ENCODE measurements around the gene NDUFA7.
"Not testable (repeated sequence)": the region's sequence is repeated elsewhere in the genome, so short reads cannot be mapped to it uniquely, and the experiment has no call there.

Gene NDUFA7

DNA sequence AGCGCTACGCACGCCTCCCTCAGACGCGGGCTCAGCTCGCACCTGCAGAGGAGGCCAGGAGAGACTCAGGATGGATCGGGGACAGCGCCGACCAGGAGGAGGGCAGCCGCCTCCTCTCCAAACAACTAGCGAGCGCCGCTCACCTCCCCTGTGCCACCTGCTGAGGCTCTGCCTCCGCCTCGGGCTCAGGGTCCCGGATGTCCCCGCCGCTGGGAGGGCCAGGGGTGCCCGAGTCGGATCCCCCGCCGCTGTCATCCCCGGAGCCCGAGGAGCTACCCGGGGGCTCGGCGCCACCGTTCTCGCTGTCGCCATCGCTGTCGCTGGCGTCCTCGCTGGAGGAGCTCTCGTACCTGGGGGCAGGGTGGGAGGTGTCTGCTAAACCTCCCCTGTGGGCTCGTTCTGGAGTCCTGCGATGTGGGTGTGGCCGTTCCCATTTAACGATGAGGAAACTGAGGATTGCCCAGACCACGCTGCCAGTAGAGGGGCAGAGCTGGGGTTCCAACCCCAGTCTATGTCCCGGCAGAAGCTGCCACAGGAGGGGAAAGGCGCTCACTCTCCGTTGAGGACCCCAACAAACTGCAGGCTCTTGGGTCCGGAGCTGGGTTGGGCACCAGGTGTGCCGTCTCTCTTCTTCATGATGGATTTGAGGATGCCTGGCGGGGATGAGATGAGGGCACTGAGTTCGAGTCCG lies 12.7 kb upstream of the NDUFA7 start:
- H3K4me3 Mint-ChIP-seq: peak overlapping the region; percentile 20
- no peak overlapping the region for H3K27ac Mint-ChIP-seq
- H3K9me3 Mint-ChIP-seq: no peaks in the 10 kb centered on the region
- no peaks in the 10 kb centered on the region for H3K36me3 Mint-ChIP-seq (ENCODE audit: low read depth)
- H3K27me3 Mint-ChIP-seq: peaks cover 29% of the 10 kb centered on the region
- H3K4me1 Mint-ChIP-seq (ENCODE audit: low read depth): peaks cover 4% of the 10 kb centered on the region

DNA sequence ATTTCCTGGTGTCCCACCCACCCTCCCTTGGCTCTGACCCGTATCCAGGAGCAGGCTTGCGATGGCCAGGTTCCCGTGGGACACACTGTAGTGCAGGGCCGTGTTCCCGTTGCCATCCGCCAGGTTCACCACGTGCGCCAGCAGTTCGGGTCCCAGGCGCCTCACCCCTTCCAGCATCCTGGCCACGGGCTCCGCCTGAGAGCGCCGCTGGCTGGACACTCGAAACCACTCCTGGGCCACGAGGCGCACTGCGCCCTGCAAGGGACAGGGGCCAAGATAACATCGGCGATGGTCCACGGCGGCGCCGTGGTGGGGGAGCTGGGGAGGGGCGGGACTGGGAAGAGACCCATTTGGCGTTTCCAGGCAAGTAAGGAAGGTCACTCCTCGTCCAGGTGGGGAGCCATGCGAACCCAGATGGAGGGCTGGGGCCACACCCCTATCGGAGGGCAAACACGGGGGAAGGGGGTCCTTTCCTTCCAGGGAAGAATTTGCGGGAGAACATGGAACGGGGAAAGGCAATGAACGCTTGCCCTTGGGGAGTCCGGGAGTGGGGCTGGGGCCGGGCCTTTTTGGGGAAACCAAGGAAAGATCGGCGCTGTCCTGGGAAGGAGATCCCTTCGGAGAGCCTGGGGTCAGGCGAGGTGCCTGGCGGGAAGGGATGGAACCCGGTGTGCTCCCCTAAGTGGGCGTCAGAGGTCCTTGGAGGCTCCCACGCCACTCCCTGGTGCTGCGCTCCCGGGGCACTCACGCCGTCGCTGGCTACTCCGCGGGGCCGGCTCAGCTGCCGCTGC lies 12.0 kb upstream of the NDUFA7 start:
- Mint-ChIP-seq H3K36me3 (ENCODE audit: low read depth) (no peaks in the 10 kb centered on the region), H3K4me3 (no peak overlapping the region), H3K27me3 (peaks cover 25% of the 10 kb centered on the region), H3K9me3 (no peaks in the 10 kb centered on the region), H3K27ac (no peak overlapping the region), H3K4me1 (ENCODE audit: low read depth) (peaks cover 4% of the 10 kb centered on the region)

DNA sequence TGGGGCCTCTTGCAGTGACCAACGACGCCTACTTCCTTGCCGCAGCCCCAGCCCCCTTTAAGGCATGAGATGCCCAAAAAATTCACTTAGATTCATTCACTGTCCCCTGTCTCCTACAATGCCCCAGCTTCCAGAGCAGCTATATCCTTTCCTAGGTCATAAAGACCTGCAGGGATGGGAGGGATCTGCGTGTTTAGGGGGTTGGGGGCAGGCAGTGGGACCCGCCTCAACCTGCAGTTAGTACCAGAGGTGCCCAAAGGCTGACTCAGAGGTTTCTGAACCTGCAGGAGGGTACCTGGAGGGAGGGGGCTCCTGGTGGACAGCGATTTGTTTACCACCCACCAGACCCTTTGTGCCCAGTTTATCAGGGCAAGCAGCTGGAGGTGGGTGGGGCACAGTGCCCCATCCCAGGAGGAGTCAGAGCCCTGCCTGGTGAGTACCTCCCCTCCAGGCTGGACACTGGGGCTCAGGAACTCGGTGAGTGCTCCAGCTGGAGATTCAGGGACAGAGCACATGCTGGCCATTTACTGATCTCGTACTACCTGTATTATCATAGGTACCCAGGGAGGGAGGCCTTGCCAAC lies 10.2 kb upstream of the NDUFA7 start:
- H3K27me3 Mint-ChIP-seq: peaks cover 13% of the 10 kb centered on the region

DNA sequence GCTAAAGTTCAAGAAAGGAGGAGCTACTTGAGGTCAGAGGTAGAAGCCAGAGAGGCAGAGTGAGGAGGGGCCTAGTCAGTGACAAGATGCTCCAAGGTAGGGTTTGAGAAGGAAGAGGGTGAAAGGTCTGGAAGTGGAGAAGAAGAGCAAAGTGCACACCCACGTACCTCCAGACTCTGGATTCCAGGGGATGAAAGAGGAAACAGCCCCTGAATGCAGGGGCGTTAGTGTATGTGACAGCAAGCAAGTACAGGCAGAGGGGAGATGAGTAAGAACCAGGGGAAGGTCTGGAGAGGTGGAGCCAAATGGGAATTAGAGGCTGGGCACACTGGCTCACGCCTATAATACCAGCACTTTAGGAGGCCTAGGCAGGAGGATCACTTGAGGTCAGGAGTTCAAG lies 8.8 kb upstream of the NDUFA7 start:
- no peak overlapping the region for H3K27ac Mint-ChIP-seq
- H3K4me3 Mint-ChIP-seq: no peak overlapping the region
- no peaks in the 10 kb centered on the region for H3K36me3 Mint-ChIP-seq (ENCODE audit: low read depth)
- no peaks in the 10 kb centered on the region for H3K9me3 Mint-ChIP-seq
- H3K27me3 Mint-ChIP-seq: peaks cover 8% of the 10 kb centered on the region
- H3K4me1 Mint-ChIP-seq (ENCODE audit: low read depth): no peaks in the 10 kb centered on the region

More for the DNA sequence above, 10.2 kb upstream of the NDUFA7 start:
- no peak overlapping the region for H3K27ac Mint-ChIP-seq
- H3K9me3 Mint-ChIP-seq: no peaks in the 10 kb centered on the region
- H3K4me3 Mint-ChIP-seq: no peak overlapping the region
- H3K36me3 Mint-ChIP-seq (ENCODE audit: low read depth): no peaks in the 10 kb centered on the region
- peaks cover 4% of the 10 kb centered on the region for H3K4me1 Mint-ChIP-seq (ENCODE audit: low read depth)

DNA sequence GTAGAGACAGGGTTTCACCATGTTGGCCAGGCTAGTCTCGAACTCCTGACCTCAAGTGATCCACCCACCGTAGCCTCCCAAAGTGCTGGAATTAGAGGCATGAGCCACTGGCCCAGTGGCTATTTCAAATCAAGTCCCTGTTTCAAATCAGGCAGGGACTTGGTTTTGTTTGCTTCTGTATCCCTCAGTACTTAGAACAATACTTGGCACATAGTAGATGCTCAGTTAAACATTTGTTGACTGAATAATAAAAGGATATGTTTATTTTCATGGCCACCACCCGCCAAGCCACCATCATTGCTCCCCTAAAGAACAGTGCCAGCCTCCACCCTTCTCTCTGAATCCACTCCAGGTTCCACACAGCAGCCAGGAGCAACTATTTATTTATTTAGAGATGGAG lies 4.3 kb upstream of the NDUFA7 start:
- Mint-ChIP-seq H3K4me3 (no peak overlapping the region), H3K9me3 (no peaks in the 10 kb centered on the region), H3K27ac (no peak overlapping the region), H3K4me1 (ENCODE audit: low read depth) (peaks cover 15% of the 10 kb centered on the region), H3K27me3 (no peaks in the 10 kb centered on the region), H3K36me3 (ENCODE audit: low read depth) (peaks cover 26% of the 10 kb centered on the region)

DNA sequence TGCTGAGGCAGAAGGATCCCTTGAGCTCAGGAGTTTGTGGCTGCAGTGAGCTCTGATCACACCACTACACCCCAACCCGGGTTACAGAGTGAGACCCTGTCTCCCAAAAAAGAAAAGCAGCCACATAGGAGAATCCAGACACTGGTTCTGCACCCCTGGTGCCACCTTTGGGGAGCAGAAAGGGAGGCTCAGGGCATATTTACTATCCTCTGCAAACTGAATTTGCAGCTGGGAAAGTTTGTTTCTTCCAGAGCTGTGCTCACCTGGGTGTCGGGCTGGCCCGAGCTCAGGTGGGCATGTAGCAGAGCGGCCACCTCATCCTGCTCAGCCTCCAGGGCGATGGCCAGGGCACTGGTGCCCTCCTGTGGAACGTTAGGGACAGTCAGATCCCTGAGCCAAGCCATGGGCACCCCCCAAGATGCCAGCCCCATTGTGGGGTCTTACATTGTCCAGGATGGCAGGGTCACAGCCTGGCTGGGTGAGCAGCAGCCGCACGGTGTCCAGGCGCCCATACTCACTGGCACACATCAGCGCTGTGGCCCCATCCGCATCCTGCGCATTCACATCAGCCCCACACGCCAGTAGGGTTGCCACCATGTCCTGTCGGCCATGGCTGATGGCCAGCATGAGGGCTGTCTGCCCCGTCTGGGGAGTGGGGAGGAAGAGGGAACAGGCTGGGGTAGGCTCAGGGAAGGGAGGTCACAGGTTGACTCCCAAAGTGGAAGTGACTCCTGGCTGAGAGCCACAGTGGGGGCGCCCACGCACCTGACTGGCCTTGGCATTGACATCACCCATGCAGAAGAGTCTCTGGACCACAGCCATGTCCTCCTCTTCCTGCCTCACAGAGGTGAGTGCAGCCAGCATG lies 3.2 kb upstream of the NDUFA7 start:
- Mint-ChIP-seq H3K27ac (no peak overlapping the region), H3K4me1 (ENCODE audit: low read depth) (peaks cover 25% of the 10 kb centered on the region)

DNA sequence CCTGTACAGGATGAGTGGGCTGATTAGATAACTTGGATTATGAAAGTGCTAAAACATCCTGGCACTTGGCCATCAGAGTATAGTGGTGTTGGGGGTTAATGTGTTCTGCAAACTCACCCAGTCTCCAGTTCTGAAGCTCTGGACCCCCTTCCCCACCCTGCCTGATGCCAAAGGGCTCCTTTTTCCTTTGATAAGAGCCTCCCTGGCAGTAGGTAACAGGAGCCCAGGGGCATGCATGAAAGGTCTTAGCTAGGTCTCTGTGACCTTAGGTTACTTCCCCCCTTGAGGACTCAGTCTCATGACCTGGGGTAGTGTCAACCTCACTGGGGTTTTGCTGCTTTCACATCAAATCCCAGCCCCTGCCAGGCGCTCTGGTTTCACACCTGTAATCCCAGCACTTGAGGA lies 2.6 kb upstream of the NDUFA7 start:
- H3K4me3 Mint-ChIP-seq: peak overlapping the region; percentile 96
- no peak overlapping the region for H3K27ac Mint-ChIP-seq
- no peaks in the 10 kb centered on the region for H3K9me3 Mint-ChIP-seq
- H3K4me1 Mint-ChIP-seq (ENCODE audit: low read depth): peaks cover 31% of the 10 kb centered on the region
- peaks cover 31% of the 10 kb centered on the region for H3K36me3 Mint-ChIP-seq (ENCODE audit: low read depth)
- no peaks in the 10 kb centered on the region for H3K27me3 Mint-ChIP-seq

More for the DNA sequence above, 3.2 kb upstream of the NDUFA7 start:
- Mint-ChIP-seq H3K36me3 (ENCODE audit: low read depth) (peaks cover 31% of the 10 kb centered on the region), H3K27me3 (no peaks in the 10 kb centered on the region), H3K9me3 (no peaks in the 10 kb centered on the region), H3K4me3 (no peak overlapping the region)

DNA sequence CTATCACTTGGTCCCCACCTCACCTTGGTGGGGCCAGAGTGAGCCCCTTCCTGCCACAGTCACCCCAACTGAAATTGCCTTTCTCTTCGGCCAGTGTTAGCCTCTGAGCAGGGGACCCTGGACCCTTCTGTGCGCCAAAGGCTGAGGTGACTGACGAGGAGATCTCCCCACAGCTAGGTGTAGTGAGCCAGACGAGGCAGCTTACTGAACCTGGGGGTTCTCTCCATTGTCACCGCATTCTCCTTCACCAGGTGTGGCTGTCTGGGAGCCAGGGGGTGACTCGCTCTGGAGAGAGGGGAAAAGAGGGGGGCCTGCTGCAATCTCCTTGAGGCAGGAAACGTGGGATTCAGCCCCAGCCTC lies 1.4 kb upstream of the NDUFA7 start:
- Mint-ChIP-seq H3K36me3 (ENCODE audit: low read depth) (peaks cover 32% of the 10 kb centered on the region), H3K4me1 (ENCODE audit: low read depth) (peaks cover 32% of the 10 kb centered on the region), H3K9me3 (no peaks in the 10 kb centered on the region), H3K4me3 (peak overlapping the region; percentile 96), H3K27ac (peak overlapping the region; percentile 99), H3K27me3 (no peaks in the 10 kb centered on the region)

DNA sequence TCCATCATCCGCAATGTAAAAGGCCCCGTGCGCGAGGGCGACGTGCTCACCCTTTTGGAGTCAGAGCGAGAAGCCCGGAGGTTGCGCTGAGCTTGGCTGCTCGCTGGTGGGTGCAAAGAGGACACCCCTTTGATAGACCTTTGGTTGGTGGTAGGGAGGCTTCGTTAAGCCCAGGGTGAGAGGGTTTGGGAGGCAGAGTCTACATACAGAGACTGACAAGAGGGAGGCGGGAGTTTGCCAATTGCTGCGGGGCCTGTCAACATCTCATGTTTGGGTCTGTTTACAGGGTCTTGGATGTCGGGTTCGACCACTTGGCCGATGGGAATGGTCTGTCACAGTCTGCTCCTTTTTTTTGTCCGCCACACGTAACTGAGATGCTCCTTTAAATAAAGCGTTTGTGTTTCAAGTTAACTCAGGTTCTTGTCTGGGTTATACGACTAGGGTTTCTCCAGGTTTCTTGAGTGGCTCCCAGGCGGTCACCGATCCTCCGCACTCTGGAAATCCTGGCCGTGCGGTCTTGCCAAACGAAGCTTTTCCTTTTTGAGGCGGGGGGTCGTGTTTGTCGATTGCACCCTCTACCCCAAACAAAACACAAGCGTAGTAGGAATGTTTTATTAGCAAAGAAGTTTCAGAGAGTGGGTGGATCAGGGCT lies 937 bp upstream of the NDUFA7 start:
- H3K36me3 Mint-ChIP-seq (ENCODE audit: low read depth): peaks cover 35% of the 10 kb centered on the region
- peaks cover 32% of the 10 kb centered on the region for H3K4me1 Mint-ChIP-seq (ENCODE audit: low read depth)
- no peaks in the 10 kb centered on the region for H3K27me3 Mint-ChIP-seq
- H3K27ac Mint-ChIP-seq: peak overlapping the region; percentile 99
- H3K4me3 Mint-ChIP-seq: peak overlapping the region; percentile 96
- H3K9me3 Mint-ChIP-seq: no peaks in the 10 kb centered on the region

DNA sequence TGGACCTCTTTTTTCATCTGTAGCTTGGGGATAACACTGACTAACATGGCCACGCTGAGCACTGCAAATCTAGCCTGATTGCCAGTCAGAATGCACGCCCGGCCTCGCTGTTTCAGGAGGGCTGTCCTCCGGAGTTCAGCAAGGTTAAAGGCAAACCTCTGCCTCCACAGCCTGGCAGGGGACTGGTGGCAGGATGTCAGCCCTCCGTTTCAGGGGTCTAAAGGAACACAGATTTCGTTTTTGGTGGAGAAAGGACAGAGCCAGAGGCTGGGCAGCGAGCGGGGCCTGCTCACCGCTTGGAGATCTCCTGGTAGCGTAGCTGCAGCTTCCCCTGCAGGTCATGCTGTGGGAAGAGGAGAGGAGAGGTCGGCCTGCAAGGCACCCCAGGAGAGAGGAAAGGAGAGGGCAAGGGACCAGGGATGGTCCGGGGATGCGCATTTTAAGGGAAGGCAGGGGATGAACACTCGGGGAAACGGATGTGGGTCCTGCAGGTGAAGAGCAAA lies 560 bp downstream of the NDUFA7 start:
- H3K27ac Mint-ChIP-seq: peak overlapping the region; percentile 99
- no peaks in the 10 kb centered on the region for H3K27me3 Mint-ChIP-seq
- peak overlapping the region; percentile 96 for H3K4me3 Mint-ChIP-seq
- peaks cover 37% of the 10 kb centered on the region for H3K36me3 Mint-ChIP-seq (ENCODE audit: low read depth)
- H3K9me3 Mint-ChIP-seq: no peaks in the 10 kb centered on the region
- peaks cover 32% of the 10 kb centered on the region for H3K4me1 Mint-ChIP-seq (ENCODE audit: low read depth)

DNA sequence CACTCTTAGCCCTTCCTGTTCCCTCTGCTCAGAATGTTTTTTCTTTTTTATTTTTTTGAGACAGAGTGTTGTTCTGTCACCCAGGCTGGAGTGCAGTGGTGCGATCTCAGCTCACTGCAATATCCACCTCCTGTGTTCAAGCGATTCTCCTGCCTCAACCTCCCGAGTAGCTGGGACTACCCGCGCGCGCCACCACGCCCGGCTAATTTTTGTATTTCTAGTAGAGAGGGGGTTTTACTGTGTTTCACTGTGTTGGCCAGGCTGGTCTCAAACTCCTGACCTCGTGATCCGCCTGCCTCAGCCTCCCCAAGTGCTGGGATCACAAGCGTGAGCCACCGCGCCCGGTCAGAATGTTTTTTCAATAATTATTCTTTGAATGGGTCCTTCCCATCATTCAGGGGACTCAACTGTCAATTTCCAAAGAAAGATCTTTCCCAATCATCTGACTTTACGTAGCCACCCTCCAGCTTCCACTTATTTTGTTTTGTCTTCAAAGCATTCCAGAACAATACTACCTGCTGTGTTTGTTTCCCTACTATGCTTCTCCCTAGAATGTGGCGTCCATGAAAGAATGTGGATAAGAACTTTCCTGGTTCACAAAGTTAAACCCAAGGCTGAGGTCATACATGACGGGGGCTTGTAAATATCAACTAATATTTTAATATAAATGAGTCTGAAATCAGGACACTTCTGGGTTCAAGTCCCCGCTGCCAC lies 1.2 kb downstream of the NDUFA7 start:
- H3K27me3 Mint-ChIP-seq: no peaks in the 10 kb centered on the region
- no peaks in the 10 kb centered on the region for H3K9me3 Mint-ChIP-seq
- peaks cover 44% of the 10 kb centered on the region for H3K36me3 Mint-ChIP-seq (ENCODE audit: low read depth)
- H3K27ac Mint-ChIP-seq: peak overlapping the region; percentile 99
- peaks cover 32% of the 10 kb centered on the region for H3K4me1 Mint-ChIP-seq (ENCODE audit: low read depth)
- peak overlapping the region; percentile 96 for H3K4me3 Mint-ChIP-seq

DNA sequence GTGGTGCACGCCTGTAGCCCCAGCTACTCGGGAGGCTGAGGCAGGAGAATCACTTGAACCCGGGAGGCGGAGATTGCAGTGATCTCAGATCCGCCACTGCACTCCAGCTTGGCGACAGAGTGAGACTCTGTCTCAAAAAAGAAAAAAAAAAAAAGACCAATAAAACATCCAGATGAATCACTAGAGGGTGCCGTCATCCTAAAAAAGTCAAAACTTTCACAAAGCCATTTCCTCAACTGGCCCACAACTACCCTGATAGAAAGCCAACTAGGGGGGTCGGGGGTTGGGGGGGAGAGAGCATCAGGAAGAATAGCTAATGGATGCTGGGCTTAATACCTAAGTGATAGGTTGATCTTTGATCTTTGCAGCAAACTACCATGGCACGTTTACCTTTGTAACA lies 2.3 kb downstream of the NDUFA7 start:
- not testable (repeated sequence) for H3K27me3 Mint-ChIP-seq, H3K9me3 Mint-ChIP-seq, H3K27ac Mint-ChIP-seq
- H3K4me1 Mint-ChIP-seq (ENCODE audit: low read depth): peaks cover 32% of the 10 kb centered on the region
- peak overlapping the region; percentile 30 for H3K4me3 Mint-ChIP-seq
- H3K36me3 Mint-ChIP-seq (ENCODE audit: low read depth): peaks cover 53% of the 10 kb centered on the region

DNA sequence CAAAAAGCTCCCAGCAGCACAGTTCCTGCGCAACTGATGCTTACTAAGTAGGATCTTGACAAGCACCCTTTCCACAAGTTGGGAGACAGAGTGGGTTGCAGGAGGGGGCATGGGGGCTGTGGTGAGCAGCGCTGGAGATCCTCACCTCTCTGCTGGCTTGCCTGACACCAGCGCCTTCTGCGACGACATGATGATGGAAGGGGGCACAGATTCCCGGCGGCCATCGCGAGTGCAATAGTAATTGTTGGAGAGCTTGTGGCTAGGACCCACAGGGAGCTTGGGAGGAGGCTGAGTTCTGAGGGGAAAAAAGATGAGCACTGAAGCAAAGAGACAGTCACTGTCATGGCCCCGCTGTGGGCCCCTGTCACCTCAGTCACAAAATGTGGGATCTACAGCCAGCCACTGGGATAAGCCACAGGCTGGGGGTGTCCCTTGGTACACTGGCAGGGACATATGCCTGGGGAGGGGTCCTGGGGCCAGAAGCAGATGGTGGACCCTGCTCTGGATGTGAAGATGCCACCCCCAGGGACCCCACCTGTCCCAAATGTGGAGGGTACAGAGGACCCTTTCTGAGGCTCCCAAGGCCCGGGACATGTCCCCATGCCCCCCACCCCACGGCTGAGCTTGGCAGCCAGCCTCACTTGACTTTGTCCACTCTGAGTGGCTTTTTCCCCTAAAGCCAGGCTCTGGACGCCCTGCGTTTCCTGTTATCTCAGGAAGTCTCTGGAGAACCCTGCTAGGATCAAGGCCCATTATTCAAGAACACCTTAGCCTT lies 4.6 kb downstream of the NDUFA7 start:
- no peak overlapping the region for H3K4me3 Mint-ChIP-seq
- peaks cover 37% of the 10 kb centered on the region for H3K36me3 Mint-ChIP-seq (ENCODE audit: low read depth)
- no peaks in the 10 kb centered on the region for H3K27me3 Mint-ChIP-seq
- no peaks in the 10 kb centered on the region for H3K9me3 Mint-ChIP-seq
- H3K27ac Mint-ChIP-seq: no peak overlapping the region
- peaks cover 17% of the 10 kb centered on the region for H3K4me1 Mint-ChIP-seq (ENCODE audit: low read depth)
